IMR-90 (cell line): ENCODE data around the gene SLC2A10. TPM values are rescaled to one million over a fixed set of nuclear protein-coding genes. Genes with fewer than 3 reads are reported as not detected.
A peak's percentile ranks its signal among the peaks of the same experiment; 100 is the strongest.

Experiments
- ATAC-seq: fragments of 200-7000 bp; cut with Tn5 transposase; 2 replicates; pipeline ENCODE4 v1.9.1; 2020; ENCODE audit warnings: low read depth, mild to moderate bottlenecking, moderate library complexity
- BruUV-seq: library from RNA; stranded (reverse); fragments of 400-500 nt; replicated peaks from 2 replicates; lab custom pipeline; 2021; lab: Mats Ljungman, UMichigan
- CTCF ChIA-PET: fragments of 300-600 bp; formaldehyde crosslinking; extraction: SDS; loops from one replicate; lab custom pipeline; 2021; ENCODE audit warnings: antibody characterized with exemption; lab: Yijun Ruan, JAX
- POLR2A ChIA-PET: fragments of 300-600 bp; sonication (Branson Sonifier 250); formaldehyde crosslinking; loops from one replicate; lab custom pipeline; 2022; ENCODE audit warnings: antibody characterized with exemption; ENCODE audit not compliant: unreplicated experiment; lab: Charles Lee
- DNase-seq: peaks from one replicate; pipeline ENCODE4 v3.0.0; 2013
- H2AFZ ChIP-seq: replicated peaks from 2 replicates; pipeline ENCODE3; 2013; ENCODE audit warnings: low read length, mild to moderate bottlenecking; ENCODE audit not compliant: poor library complexity
- H2AK5ac ChIP-seq: 2 replicates; pipeline ENCODE4 v1.6.1; 2013; ENCODE audit warnings: low read depth, low read length, inconsistent platforms
- H2AK9ac ChIP-seq: replicated peaks from 2 replicates; pipeline ENCODE3; 2013; ENCODE audit warnings: mild to moderate bottlenecking, low read depth, low read length, moderate library complexity; ENCODE audit not compliant: poor library complexity
- H2BK120ac ChIP-seq: 2 replicates; pipeline ENCODE4 v1.6.1; 2013; ENCODE audit warnings: low read depth, low read length, inconsistent platforms
- H2BK15ac ChIP-seq: 3 replicates; pipeline ENCODE4 v1.6.1; 2013; ENCODE audit warnings: low read depth, low read length, inconsistent platforms
- H2BK20ac ChIP-seq: 2 replicates; pipeline ENCODE4 v1.6.1; 2013; ENCODE audit warnings: low read depth, mild to moderate bottlenecking, inconsistent platforms, low read length, moderate library complexity
- H2BK5ac ChIP-seq: 2 replicates; pipeline ENCODE4 v1.6.1; 2013; ENCODE audit warnings: mild to moderate bottlenecking, low read depth, low read length, inconsistent platforms; ENCODE audit not compliant: poor library complexity, severe bottlenecking
- H3K14ac ChIP-seq: replicated peaks from 2 replicates; pipeline ENCODE4 v1.6.1; 2013; ENCODE audit warnings: low read depth, low read length, inconsistent platforms
- H3K18ac ChIP-seq: 2 replicates; pipeline ENCODE4 v1.6.1; 2013; ENCODE audit warnings: low read depth, low read length, control low read depth
- H3K23ac ChIP-seq: 2 replicates; pipeline ENCODE4 v1.6.1; 2013; ENCODE audit warnings: low read depth, low read length, inconsistent platforms
- H3K27ac ChIP-seq: 2 replicates; pipeline ENCODE4 v1.5.1; 2013; ENCODE audit warnings: mild to moderate bottlenecking, control low read depth, low read length; ENCODE audit not compliant: insufficient read depth
- H3K27me3 ChIP-seq: 2 replicates; pipeline ENCODE4 v1.6.1; 2013; ENCODE audit warnings: low read length; ENCODE audit not compliant: control insufficient read depth, insufficient read depth
- H3K36me3 ChIP-seq: 2 replicates; pipeline ENCODE4 v1.6.1; 2013; ENCODE audit warnings: low read length, mixed read lengths; ENCODE audit not compliant: control insufficient read depth, insufficient read depth
- H3K4ac ChIP-seq: 2 replicates; pipeline ENCODE4 v1.6.1; 2013; ENCODE audit warnings: low read depth, low read length, inconsistent platforms
- H3K4me1 ChIP-seq: 2 replicates; pipeline ENCODE4 v1.6.1; 2013; ENCODE audit warnings: low read length, mixed read lengths; ENCODE audit not compliant: control insufficient read depth, insufficient read depth
- H3K4me2 ChIP-seq: 2 replicates; pipeline ENCODE4 v1.6.1; 2013; ENCODE audit warnings: low read depth, mild to moderate bottlenecking, control low read depth, low read length, moderate library complexity
- H3K4me3 ChIP-seq: 2 replicates; pipeline ENCODE4 v1.5.1; 2013; ENCODE audit warnings: low read depth, mild to moderate bottlenecking, control low read depth, low read length, moderate library complexity; ENCODE audit not compliant: insufficient read depth
- H3K56ac ChIP-seq: 2 replicates; pipeline ENCODE4 v1.6.1; 2013; ENCODE audit warnings: low read length, inconsistent platforms; ENCODE audit not compliant: insufficient read depth; ENCODE audit errors: extremely low read depth
- H3K79me1 ChIP-seq, 2 experiments: 2 replicates each; pipeline ENCODE4 v1.6.1; 2013; ENCODE audit warnings: low read length in 2 of 2, inconsistent platforms in 1 of 2, low read depth in 1 of 2
- H3K9ac ChIP-seq: 2 replicates; pipeline ENCODE4 v1.6.1; 2013; ENCODE audit warnings: low read depth, low read length, control low read depth
- H3K9me1 ChIP-seq: 2 replicates; pipeline ENCODE4 v1.6.1; 2013; ENCODE audit warnings: low read length, inconsistent platforms; ENCODE audit not compliant: insufficient read depth
- H3K9me3 ChIP-seq: 2 replicates; pipeline ENCODE4 v1.6.1; 2013; ENCODE audit warnings: low read length; ENCODE audit not compliant: control insufficient read depth, insufficient read depth
- H4K20me1 ChIP-seq: 2 replicates; pipeline ENCODE4 v1.6.1; 2013; ENCODE audit warnings: low read length, inconsistent platforms; ENCODE audit not compliant: insufficient read depth
- H4K5ac ChIP-seq: 2 replicates; pipeline ENCODE4 v1.6.1; 2013; ENCODE audit warnings: mild to moderate bottlenecking, low read depth, low read length, control low read depth
- H4K8ac ChIP-seq, 2 experiments: 2 replicates each; pipeline ENCODE4 v1.6.1; 2013; ENCODE audit warnings: low read depth in 2 of 2, low read length in 2 of 2, control low read depth in 1 of 2, inconsistent platforms in 1 of 2
- H4K91ac ChIP-seq: 2 replicates; pipeline ENCODE4 v1.6.1; 2013; ENCODE audit warnings: low read depth, low read length, inconsistent platforms; ENCODE audit not compliant: insufficient read depth
- CTCF ChIP-seq: conservative IDR thresholded peaks from 2 replicates; pipeline ENCODE4 v1.5.1; 2012; ENCODE audit warnings: mild to moderate bottlenecking, low read depth, low read length, improper control_type of control experiment
- MAFK ChIP-seq: IDR thresholded peaks from 2 replicates; pipeline ENCODE4 v1.6.1; 2012; ENCODE audit warnings: low read depth, low read length, improper control_type of control experiment
- MAZ ChIP-seq: IDR thresholded peaks from 2 replicates; pipeline ENCODE4 v1.6.1; 2012; ENCODE audit warnings: low read depth, mild to moderate bottlenecking, low read length, improper control_type of control experiment, moderate library complexity, borderline replicate concordance
- POLR2A ChIP-seq: IDR thresholded peaks from 2 replicates; pipeline ENCODE4 v1.6.1; 2012; ENCODE audit warnings: mild to moderate bottlenecking, low read depth, low read length
- RCOR1 ChIP-seq: IDR thresholded peaks from 2 replicates; pipeline ENCODE4 v1.6.1; 2012; ENCODE audit warnings: mild to moderate bottlenecking, low read length, improper control_type of control experiment; ENCODE audit not compliant: insufficient replicate concordance
- WGBS, 2 experiments: methylation state at CpG; one replicate each; pipeline versions ENCODE4 v1.1.5 to v1.1.7; 2013; ENCODE audit warnings: missing lambda C conversion rate in 2 of 2; ENCODE audit not compliant: insufficient read length in 1 of 2; ENCODE audit errors: extremely low coverage in 2 of 2; 5-methylcytosine and 5-hydroxymethylcytosine counted together
- dilution Hi-C: fragments of 300-500 bp; cut with HindIII; formaldehyde crosslinking; loops from one replicate; pipeline ENCODE4 v1.14.3; 2018; ENCODE audit warnings: low sequenced_read_pairs; ENCODE audit not compliant: unreplicated experiment
- in situ Hi-C: fragments of 300-500 bp; cut with MboI; formaldehyde crosslinking; loops from 3 replicates; pipeline ENCODE4 v1.14.3; 2019; ENCODE audit warnings: low sequenced_read_pairs, inconsistent platforms, mixed read lengths
- intact Hi-C: fragments of 100-400 bp; cut with micrococcal nuclease; formaldehyde crosslinking; loops from 2 replicates; pipeline ENCODE4 v1.10.0; 2022
- polyA plus RNA-seq, 3 experiments: library from polyadenylated mRNA; depleted of rRNA; stranded (reverse); fragments of >200 nt; gene quantifications; 2 replicates each; pipeline ENCODE4 v1.2.3, GENCODE V29; 2012; ENCODE audit warnings: low replicate concordance in 1 of 3
- total RNA-seq: library from RNA; depleted of rRNA; stranded (reverse); fragments of >200 nt; gene quantifications from 2 replicates; pipeline ENCODE4 v1.2.3, GENCODE V29; 2012

SLC2A10 gene
- total and polyA plus RNA-seq, 2 of the 4 experiments (the other 2 are of a cell fraction) = 15.2 to 22.0 TPM

DNA sequence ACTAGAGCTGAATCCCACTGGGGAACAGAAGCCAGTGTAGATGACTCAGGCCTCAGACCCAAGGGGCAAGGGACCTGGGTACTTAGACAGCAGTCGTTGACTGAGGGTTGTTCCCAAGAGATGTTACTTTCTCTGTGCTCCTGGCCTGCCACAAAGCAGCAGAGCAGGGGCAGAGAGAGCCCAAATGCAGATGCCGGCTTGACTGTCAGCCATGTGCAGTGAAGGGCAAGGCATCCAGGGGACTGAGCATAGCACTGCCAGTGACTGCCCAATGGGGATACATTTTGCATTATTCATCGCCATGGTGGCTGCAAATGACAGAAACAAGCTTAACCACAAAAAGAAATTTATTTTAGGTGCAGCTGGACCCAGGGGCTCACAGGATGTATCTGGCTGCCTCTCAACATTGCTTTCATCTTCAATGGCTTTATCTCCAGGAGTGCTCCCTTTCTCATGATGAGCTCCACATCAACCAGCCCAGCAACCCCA, 12.6 kb upstream of the SLC2A10 start:
- in situ Hi-C loops = no loop called here
- no peak; the same call in 1 of the 2 replicates for ATAC-seq

More for the DNA sequence above, 12.6 kb upstream of the SLC2A10 start:
- H3K9me3 ChIP-seq = no peaks in the 10 kb centered on the region
- H2AK5ac ChIP-seq = peak overlapping the region; percentile 78; the same call in 1 of the 2 replicates
- WGBS, 2 experiments = 86% methylated on average over 3 of the region's 3 CpGs; no CpG with 5 or more reads in 1 of the 2 experiments
- CTCF ChIA-PET = interaction anchor here (0.6 kb wide), 1 partner anchor 516 kb away, joined by 5 read pairs; no protein-coding TSS in a partner anchor
- H2AFZ ChIP-seq = peak overlapping the region; percentile 72
- no peaks in the 10 kb centered on the region for H4K20me1 ChIP-seq
- 0 out of 2 replicates have a peak overlapping the region, but pooled peaks have one; percentile 33 for H3K23ac ChIP-seq
- DNase-seq = no peak
- peak overlapping the region; percentile 70; the same call in 1 of the 2 replicates for H3K14ac ChIP-seq
- no peak overlapping the region for H3K56ac ChIP-seq
- H3K18ac ChIP-seq = no peak overlapping the region
- H3K36me3 ChIP-seq = no peaks in the 10 kb centered on the region
- no peaks in the 10 kb centered on the region for H3K79me1 ChIP-seq
- H2BK15ac ChIP-seq = no peak overlapping the region
- peak overlapping the region; percentile 64 for H2BK120ac ChIP-seq
- H3K4me2 ChIP-seq = no peak overlapping the region
- no peak overlapping the region for H4K8ac ChIP-seq
- no peak for TF ChIP-seq RCOR1
- TF ChIP-seq CTCF = no peak
- no peak for TF ChIP-seq MAFK
- no peak for TF ChIP-seq MAZ
- TF ChIP-seq POLR2A = no peak
- intact Hi-C loops = no loop called here
- H3K27me3 ChIP-seq = no peaks in the 10 kb centered on the region
- H2BK20ac ChIP-seq = no peak overlapping the region
- no peak overlapping the region for H3K27ac ChIP-seq
- H3K9ac ChIP-seq = no peak overlapping the region
- H2BK5ac ChIP-seq = no peak overlapping the region
- H4K91ac ChIP-seq = peak overlapping the region; percentile 53
- peaks cover 12% of the 10 kb centered on the region for H3K9me1 ChIP-seq
- H2AK9ac ChIP-seq = no peak overlapping the region
- H3K4me1 ChIP-seq = peaks cover 11% of the 10 kb centered on the region
- H3K4ac ChIP-seq = peak overlapping the region; percentile 35
- no TSS peak for BruUV-seq
- POLR2A ChIA-PET = no interaction called here
- H3K4me3 ChIP-seq = no peak overlapping the region
- dilution Hi-C loops = no loop called here
- H4K5ac ChIP-seq = no peak overlapping the region
